Stimulated activated CD8-positive, alpha-beta memory T cell treated with anti-CD3 and anti-CD28 coated beads, Interleukin-12 subunit alpha, Interleukin-12 subunit beta, amount 100 ng/mL, for 4 hours (primary cell): ENCODE measurements around the gene HS3ST4.
"Not testable (repeated sequence)": the region's sequence is repeated elsewhere in the genome, so short reads cannot be mapped to it uniquely, and the experiment has no call there.

ENCODE experiments used
- DNase-seq: peaks from one replicate; pipeline ENCODE4 v3.0.0-alpha.2; 2020; ENCODE audit warnings: low read depth

HS3ST4 gene

DNA sequence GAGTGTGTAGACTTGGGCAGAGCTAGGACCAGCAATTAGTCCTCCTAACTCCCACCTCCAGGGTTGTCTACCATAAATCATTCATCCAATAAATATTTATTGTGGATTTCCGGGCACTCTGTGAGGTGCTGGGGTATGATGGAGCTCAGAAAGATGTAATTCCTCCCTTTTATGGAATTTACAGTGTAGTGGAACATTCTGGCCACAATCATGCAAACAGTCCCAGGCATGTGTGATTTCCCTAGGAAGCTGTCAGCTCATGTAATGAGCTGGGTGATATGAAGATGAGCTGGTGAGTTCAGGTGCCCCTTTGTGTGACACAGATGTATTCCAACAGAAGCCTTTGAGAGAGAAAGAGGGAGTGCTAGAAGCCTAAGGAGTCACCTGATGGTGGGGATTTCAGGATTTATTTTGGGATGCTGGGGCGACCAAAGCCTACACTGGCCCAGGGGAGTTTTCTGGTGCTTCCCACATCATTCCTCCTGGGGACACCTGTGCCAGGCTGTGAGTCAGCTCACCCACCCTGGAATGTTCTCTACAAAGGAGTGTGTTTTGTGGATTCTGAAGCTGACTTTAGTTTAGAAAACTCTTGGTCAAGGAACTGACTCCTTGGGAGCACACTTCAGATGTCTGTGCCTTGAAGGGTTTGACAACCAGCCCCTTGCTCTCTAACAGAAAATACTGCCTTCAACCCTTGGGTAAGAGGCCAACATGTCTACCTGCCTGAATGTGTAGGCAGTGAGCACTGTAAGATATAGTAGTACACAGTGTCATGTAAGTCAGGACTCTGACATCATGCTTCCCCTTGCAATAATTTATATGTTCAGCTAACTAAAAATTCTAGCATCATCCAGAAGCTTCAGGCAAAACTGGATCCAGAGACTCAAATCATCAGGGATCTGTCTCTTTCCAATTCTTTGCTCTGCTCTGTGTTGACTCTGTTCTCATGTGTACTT is 42.9 kb downstream of the HS3ST4 start:
- no peak for DNase-seq

DNA sequence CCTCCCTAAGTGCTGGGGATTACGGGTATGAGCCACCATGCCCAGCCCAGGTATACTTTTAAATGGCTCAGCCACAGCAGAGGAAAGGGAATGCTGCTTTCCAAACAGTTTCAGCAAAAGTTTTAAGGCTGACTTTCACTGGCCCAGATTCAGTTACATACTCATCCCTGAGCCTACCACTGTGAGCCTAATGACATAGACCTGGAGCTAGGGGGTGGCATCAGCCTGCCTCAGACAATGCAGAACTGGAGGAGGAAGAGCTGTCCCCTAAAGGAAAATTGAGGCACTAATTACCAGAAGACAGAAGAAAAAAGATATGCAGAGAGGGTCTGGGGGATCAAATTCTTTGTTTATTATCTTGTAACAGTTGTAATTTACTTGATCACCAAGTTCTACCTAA is 43.9 kb downstream of the HS3ST4 start:
- no peak for DNase-seq

GRCh38 chr16:25747160-25747758 is 55.5 kb downstream of the HS3ST4 start:
- DNase-seq: no peak

GRCh38 chr16:25748092-25748654 is 56.4 kb downstream of the HS3ST4 start:
- DNase-seq: no peak

GRCh38 chr16:25750488-25751216 is 58.9 kb downstream of the HS3ST4 start:
- no peak for DNase-seq

GRCh38 chr16:25751230-25751835 is 59.6 kb downstream of the HS3ST4 start:
- no peak for DNase-seq

DNA sequence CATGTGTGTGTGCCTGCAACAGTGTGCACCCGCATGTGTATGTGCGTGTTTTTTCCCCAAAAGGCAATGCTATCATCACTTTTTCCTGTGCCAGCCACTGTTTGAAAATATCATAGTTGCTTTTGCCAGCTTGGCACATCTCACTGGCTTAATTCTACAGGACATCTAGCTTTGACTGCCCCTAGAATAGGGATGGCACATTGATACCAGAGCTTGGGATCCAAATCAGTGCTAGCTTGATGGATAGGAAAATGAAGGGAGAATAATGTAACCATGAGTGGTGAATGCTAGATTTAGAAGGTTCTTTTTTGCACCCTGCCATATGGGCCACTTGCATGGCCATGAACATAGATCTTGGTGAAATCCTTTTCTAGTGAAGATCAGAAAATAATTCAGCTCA is 72.7 kb downstream of the HS3ST4 start:
- no peak for DNase-seq

DNA sequence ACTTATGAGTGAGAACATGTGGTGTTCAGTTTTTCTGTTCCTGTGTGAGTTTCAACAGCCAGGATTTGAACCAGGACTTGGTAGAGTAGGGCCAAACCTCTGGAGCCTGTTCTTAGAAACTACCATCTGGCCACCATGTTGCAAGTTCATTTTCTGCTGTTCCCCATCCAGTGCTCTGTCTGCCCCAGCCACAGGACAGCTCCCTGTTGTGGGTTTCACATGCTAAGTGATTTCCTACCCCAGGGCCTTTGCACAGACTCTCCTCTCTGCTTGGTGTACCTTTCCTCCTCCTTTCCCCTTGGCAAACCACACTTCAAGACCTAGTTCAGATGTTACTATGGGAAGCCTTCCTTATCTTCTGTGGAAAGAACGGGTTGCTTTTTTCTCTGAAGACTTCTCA is 79.5 kb downstream of the HS3ST4 start:
- DNase-seq: no peak

DNA sequence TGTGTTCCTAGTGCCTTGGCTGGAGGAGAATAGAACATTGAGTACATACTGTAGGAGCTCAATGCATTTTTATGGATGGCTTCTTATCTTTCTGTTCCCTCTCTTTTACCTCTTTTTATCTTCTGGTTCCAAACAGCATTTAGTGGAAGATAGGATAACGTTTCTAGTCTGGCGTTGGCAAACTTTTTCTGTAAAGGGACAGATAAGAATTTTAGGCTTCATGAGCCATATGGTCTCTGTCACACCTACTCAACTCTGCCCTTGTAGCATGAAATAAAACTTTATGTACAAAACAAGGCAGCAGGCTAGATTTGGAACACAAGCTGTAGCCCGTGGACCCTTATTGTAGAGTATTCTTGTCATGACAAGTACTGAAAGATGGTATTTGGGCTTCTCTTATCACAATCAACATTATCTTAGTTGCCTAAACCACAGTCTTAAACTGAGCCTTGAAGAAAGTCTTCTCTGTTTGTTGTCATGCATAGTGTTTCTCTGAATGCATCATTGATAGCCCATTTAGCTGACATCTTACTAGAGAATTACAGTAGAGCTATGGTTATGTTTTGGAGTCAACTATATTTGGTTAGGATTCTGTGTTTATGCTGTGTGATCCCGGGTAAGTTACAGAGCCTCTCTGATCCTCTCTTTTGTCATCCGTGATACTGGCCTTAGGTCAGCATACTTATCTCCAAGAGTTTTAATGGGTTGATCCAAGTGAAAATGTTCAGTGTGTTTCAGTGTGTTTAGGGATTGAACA is 80.2 kb downstream of the HS3ST4 start:
- no peak for DNase-seq

GRCh38 chr16:25776214-25776613 is 84.5 kb downstream of the HS3ST4 start:
- not testable (repeated sequence) for DNase-seq

DNA sequence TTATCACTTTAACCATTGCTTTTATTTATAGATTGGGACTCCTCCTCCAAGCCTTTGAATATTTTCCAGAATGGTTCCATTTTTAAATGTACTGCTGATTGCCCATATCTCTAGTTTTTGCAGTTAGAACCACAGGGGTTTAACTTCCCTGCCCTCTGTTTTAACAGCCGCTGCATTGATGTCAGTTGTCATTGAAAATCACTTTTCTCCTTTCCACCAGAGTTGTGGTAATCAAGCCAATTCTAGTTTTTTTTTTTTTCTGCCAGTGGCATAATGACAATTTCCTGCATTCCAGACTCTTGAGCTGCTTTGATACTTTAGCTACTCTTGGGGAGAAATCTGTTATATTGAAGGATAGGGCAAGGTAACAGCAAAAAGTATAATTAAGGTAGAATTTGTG is 91.5 kb downstream of the HS3ST4 start:
- DNase-seq: no peak

DNA sequence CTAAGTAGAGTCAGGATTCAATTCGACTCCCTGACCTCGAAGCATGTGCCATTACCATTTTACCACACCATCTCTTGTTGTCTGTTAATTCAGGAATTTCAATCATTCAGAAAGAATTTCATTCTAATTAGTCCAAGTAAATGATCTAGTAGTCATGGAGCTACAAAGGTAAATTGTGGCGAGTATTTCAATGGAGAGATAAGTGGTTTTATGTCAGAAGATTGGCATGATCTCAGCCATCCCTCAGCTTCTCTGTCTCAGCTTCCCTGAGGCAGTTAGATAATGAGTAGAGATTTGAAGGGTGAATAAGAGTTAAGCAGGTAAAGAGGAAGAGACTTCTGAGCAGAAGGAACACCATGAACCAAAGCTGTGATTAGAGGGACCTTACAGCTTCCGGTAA is 93.6 kb downstream of the HS3ST4 start:
- DNase-seq: no peak

DNA sequence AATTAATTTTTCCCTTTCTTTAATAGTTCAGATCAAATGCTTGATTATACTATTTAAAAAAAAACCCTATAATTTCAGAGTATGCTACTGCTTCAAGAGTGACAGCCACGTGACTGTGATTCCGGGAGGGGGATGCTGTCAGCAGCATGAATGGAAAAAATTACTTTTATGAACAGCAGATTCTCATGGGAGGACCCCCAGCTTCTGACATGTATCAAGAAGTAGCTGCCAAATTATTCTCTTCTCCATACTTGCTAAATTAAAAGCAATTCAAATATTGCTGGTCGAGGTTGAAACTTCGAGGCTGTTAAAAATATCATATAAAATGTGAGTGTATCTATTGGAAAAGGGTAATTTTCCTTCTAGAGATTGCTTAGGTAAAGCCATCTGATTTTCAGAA is 95.0 kb downstream of the HS3ST4 start:
- no peak for DNase-seq

DNA sequence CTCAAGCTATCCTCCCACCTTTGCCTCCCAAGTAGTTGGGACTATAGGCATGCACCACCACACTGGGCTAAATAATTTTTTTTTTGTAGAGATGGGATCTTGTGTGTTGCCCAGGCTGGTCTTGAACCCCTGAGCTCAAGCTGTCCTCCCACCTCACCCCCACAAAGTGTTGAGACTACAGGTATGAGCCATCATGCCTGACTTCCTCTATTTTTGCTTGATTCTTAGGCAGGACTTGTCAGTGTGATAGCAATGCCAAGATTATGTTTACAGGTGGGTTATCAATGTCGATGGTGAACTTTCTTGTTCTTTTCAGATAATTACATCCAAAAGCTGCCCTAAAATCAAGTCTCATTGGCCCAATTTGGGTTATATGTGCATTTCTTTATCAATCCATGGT is 96.9 kb downstream of the HS3ST4 start:
- no peak for DNase-seq

GRCh38 chr16:25796239-25796638 is 104.5 kb downstream of the HS3ST4 start:
- DNase-seq: no peak

GRCh38 chr16:25798065-25798464 is 106.3 kb downstream of the HS3ST4 start:
- no peak for DNase-seq

DNA sequence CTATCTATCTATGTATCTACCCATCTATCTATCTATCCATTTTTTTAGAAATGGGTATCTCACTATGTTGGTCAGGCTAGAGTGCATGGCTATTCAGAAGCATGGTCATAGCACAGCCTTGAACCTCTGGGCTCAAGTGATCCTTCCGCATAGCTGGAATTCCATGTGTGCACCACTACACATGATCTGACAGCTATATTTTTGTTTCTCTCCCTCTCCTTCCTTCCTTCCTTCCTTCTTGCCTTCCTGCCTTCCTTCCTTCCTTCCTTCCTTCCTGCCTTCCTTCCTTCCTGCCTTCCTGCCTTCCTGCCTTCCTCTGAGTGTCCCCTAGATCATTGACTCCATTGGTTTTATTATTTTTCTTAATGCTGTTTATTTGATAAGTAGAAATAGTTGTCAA is 108.1 kb downstream of the HS3ST4 start:
- DNase-seq: no peak

DNA sequence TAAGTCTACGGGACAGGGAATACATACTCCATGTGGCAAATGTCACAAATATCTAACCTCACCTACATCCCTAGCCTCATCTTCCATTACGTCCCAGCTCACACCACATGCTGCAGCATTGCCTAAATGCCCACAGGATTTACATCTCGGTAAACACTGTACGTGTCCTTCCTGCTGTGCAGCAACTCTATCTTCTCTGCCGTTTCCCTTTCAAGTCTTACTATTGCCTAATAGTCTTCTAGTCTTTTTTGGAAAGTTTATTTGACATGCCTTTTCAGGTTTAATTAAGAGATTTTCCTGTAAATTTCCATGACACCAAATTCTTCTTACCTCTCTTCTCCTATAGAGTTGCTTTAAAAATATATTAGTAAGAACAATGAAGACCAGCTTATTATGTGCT is 120.5 kb downstream of the HS3ST4 start:
- DNase-seq: no peak

GRCh38 chr16:25817295-25817694 is 125.5 kb downstream of the HS3ST4 start:
- DNase-seq: no peak

- no peak for DNase-seq
Observed at GRCh38 chr16:25817876-25818275, 126.1 kb downstream of the HS3ST4 start.

GRCh38 chr16:25823891-25824290 is 132.1 kb downstream of the HS3ST4 start:
- DNase-seq: no peak
